ENCODE measurements around the gene ANKRD31.
"Not testable (repeated sequence)": the region's sequence is repeated elsewhere in the genome, so short reads cannot be mapped to it uniquely, and the experiment has no call there.

ANKRD31 gene

GRCh38 chr5:75226916-75227315 lies 9.8 kb downstream of the ANKRD31 start:
- DNase-seq = no peak

- no peak for DNase-seq
Measured at GRCh38 chr5:75225506-75225905, 11.2 kb downstream of the ANKRD31 start.

GRCh38 chr5:75220787-75221186 lies 15.9 kb downstream of the ANKRD31 start:
- DNase-seq = not testable (repeated sequence)

DNA sequence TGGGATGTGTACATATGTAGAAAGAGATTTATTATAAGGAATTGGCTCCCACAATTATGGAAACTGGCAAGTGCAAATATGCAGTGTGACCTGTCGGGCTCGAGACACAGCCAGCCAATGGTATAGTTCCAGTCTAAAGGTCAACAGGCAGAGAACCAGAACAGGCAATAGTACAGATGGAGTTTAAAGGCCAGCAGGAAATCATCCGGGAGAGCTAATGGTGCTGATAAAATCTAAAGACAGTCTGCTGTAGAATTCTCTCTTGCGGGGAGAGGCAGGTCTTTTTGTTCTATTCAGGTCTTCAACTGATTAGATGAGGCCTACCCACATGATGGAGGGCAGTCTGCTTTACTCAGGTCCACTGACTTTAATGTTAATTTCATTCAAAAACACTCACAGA lies 21.8 kb downstream of the ANKRD31 start:
- DNase-seq = no peak

DNA sequence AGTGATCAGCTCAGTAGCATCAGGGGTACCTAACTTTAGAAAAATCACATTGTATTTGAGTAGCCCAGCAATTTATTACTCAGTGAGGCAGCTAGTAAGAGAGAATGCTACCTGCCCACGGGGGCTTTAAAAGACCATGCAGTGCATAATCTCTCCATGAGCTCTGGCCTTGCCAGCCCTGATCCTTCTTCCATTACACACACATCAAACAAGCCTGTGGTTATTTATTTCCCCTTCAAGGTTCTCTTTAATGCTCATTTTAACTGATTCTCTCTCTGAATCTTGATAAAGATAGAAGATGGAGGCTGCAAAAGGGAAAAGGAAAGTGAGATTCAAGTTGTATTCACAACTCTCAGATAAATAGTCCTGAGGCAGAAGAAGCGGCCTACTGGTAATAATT lies 22.3 kb downstream of the ANKRD31 start:
- DNase-seq = no peak

GRCh38 chr5:75203604-75204003 lies 33.1 kb downstream of the ANKRD31 start:
- no peak for DNase-seq

- DNase-seq = no peak
Measured at GRCh38 chr5:75202935-75203334, 33.7 kb downstream of the ANKRD31 start.

GRCh38 chr5:75200776-75201175 lies 35.9 kb downstream of the ANKRD31 start:
- no peak for DNase-seq

- no peak for DNase-seq
Measured at GRCh38 chr5:75199946-75200345, 36.7 kb downstream of the ANKRD31 start.

- no peak for DNase-seq
Measured at GRCh38 chr5:75199071-75199470, 37.6 kb downstream of the ANKRD31 start.

DNA sequence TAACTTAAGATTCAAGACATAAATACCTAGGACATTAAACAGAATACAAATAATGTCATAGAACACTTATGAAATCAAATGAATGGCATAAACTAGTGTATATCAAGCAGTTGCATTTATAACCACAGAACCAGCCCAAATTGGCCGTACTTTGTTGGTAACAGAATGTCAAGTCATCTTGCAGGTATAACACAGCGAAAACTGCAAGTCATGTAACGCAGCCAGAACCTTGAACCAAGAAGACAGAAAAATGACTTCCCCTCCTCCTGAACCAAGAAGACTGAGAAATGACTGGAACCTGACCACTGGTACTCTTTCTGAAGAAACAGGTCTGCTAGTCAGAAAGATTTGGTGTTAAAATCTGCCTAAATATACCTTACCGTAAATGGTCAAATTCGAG lies 38.9 kb downstream of the ANKRD31 start:
- DNase-seq = no peak

DNA sequence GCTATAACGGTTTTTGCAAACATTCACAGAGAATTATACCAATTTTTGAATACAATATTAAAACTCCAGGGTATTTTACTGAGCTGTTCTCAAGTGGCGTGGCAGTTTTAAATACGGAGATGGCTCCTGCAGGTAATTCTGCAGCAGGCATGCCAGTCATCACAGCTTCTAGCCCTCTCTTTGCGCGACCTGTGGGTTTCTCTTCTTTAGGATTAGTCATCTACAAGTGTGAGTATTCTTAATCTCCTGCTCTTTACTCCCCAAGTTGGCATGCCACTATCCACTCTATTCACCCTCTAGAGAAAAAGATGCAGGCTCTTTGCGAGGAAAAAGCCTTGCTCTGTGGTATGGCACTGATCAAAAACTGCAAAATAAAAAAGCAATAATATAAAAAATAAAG lies 43.9 kb downstream of the ANKRD31 start:
- no peak for DNase-seq

GRCh38 chr5:75192264-75192663 lies 44.4 kb downstream of the ANKRD31 start:
- DNase-seq = no peak

DNA sequence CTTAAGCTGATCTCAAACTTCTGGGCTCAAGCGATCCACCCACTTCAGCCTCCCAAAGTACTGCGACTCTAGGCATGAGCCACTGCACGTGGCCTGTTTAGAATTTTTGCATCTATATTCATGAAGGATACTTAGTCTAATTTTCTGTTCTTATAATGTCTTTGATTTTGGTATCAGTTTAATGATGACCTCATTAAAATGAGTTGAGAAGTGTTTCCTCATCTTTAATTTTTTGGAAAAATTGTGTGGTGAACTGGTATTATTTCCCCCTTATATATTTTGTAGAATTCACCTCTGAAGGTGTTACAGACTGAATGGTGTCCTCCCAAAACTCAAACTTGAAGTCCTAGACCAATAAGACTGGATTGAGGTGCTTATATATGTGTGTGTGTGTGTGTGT lies 46.5 kb downstream of the ANKRD31 start:
- no peak for DNase-seq

DNA sequence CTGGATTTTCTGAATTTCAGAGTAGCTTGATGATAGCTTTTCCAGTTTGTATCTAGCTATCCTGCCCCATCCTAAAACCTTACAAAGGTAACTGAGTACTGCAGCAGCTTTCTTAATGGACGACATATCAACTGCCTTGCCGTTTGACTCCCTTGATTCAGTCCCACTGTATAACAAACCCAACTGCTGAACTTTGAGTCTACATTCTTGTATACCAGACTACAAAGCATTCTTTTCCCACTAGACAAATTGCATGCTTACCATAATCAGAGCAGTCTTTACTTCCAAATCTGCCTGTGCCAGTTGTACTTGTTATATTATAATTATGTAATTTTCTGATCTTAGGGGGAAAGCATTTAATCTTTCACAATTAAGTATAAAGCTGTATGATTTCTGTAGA lies 47.3 kb downstream of the ANKRD31 start:
- DNase-seq = no peak

- DNase-seq = no peak
Measured at GRCh38 chr5:75185763-75186162, 50.9 kb downstream of the ANKRD31 start.

- DNase-seq = not testable (repeated sequence)
Measured at GRCh38 chr5:75176009-75176408, 60.7 kb downstream of the ANKRD31 start.

DNA sequence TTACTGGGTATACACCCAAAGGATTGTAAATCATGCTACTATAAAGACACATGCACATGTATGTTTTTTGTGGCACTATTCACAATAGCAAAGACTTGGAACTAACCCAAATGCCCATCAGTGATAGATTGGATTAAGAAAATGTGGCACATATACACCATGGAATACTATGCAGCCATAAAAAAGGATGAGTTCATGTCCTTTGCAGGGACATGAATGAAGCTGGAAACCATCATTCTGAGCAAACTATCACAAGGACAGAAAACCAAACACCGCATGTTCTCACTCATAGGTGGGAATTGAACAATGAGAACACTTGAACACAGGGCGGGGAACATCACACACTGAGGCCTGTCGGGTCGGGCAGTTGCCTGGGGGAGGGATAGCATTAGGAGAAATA lies 61.8 kb downstream of the ANKRD31 start:
- not testable (repeated sequence) for DNase-seq

DNA sequence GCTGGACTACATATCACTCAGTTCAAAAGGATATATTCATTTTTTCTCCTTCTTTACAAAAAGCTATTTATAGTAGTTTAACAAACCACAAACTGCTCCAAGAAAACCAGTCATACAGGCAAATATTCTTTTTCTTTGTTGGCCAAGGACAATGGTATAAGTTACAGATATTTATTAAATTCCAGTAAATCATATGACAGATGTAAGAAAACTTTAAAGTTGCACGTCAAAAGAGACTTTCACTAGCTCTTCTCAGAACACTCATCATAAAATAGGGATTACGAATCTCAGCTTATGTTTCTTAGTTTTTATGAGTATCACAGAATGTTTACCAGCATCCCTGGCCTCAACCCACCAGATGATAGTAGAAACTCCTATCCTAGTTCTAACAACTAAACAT lies 67.2 kb downstream of the ANKRD31 start:
- no peak for DNase-seq

DNA sequence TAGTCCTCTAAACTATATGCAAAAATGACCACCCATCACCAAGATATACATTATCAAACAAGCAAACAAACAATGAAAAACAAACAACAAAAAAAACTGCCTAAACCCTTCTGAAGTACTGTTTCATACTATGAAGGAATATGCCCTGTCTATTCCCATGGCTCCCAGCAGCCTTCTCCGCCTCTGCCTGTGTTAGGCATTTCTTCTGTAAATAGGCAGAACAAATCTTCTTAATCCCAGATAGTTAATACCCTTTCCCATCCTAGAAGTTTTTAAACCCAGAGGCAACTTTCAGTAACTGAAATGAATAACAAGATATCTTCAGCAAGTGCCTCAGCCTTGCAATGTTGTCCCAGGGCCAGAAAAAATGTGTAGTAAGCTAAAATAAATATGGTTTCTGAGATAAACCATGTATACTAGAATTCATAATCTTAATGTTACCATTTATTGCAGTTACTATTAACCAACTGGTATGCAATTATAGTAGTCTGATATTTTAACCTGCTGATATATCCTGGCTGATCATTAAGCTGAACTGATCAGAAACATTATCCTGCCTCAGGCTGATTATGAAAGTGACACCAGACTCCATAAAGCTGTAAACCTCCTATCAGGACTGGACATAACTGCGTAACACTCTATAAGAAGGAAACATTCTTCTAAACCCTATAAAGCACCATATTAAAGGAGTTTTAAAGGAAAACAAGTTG lies 68.5 kb downstream of the ANKRD31 start:
- no peak for DNase-seq

- no peak for DNase-seq
Measured at GRCh38 chr5:75167345-75167744, 69.3 kb downstream of the ANKRD31 start.

- DNase-seq = not testable (repeated sequence)
Measured at GRCh38 chr5:75161508-75161907, 75.2 kb downstream of the ANKRD31 start.

GRCh38 chr5:75156585-75156984 lies 80.1 kb downstream of the ANKRD31 start:
- no peak for DNase-seq

DNA sequence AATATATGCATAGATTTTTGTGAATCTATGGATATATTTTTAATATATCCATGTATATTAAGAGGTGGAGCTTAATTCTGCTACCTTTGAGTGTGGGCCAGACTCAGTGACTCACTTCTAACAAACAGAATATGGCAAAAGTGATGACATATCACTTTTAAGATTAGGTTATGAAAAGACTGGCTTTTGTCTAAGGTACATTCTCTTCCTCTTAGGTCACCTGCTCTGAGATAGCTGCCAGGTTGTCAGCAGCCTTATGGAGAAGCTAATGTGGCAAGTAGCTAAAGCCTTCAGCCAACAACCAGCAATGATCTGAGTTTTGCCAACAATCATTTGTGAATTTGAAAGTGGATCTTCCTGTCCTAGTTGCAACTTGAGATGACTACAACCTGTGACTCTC lies 83.8 kb downstream of the ANKRD31 start:
- DNase-seq = no peak

- DNase-seq = no peak
Measured at GRCh38 chr5:75148051-75148450, 88.6 kb downstream of the ANKRD31 start.
